HG03103 (cell line): ENCODE data around the gene ARSI.

Experiments
- ATAC-seq: cut with Tn5 transposase; IDR thresholded peaks from one replicate; pipeline ENCODE4 v1.9.1; 2021; ENCODE audit warnings: low read depth; ENCODE audit not compliant: unreplicated experiment

The ARSI gene

DNA sequence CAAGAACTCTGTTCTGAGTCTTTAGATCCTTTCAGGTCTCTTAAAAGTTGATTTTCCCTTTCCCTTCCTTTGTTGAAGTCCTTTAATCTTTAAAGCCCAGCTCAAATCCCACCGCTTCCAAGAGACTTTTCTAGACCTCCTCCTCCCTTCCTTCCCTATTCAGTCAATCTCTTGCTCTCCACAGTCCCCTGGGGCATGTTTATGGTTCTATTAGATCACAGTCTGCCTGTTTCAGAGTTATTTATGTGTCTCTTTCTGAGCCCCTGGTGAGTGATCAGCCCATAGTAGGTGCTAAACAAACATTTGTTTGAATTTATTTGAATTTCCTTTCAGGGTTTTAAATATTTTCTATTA, 7.2 kb upstream of the ARSI start:
- no peak for ATAC-seq

- no peak for ATAC-seq
Measured at GRCh38 chr5:150309101-150309885, 6.6 kb upstream of the ARSI start.

- no peak for ATAC-seq
Measured at GRCh38 chr5:150307617-150308426, 5.1 kb upstream of the ARSI start.

DNA sequence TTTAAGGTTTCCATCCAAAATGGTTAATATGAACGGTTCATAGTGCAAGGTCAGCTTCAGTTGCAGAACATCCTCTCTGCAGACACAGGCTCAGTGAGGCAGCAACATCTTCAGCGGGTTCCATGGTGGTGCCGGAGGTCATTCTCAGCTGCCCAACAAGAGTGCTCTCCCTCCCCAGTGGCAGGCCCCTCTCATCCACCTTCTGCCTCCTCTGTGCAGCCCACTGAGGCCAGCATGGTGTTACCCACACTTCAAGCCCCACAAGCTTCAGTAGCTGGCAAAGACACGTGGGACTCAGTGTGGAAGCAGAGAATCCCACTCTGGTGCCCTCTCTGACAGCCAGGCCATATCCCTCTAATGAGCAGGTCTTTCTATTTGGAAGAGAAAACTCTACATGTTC, 4.1 kb upstream of the ARSI start:
- no peak for ATAC-seq

GRCh38 chr5:150305557-150305956, 2.9 kb upstream of the ARSI start:
- ATAC-seq = no peak

GRCh38 chr5:150305095-150305494, 2.4 kb upstream of the ARSI start:
- no peak for ATAC-seq

DNA sequence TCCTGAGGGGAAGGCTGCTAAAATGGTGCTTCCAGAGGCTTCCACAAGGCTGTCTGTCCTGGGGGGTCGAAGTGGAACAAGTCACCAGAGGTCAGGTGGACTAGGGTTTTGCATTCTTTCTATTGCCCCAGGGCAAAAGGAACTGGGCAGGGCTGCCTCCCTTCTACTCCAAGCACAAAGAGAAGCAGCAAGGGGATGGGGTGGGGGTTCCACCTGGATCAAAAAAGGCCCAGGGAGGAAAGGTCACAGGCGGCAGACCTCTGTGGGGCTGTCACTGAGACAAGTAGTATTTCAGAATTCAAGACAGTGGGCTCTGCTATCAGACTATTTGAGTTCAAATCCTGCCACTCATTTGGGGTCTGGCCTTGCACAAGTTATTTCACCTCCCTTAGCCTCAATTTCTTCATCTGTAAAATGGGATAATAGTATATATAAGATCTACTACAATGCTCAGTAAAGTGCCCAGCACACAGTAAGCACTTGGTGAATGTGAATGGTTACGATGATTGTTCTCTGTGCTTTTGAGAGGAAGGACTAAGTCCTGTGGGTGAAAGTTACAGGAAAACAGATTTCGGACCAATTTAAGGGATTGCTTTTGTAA, 1.9 kb upstream of the ARSI start:
- no peak for ATAC-seq

DNA sequence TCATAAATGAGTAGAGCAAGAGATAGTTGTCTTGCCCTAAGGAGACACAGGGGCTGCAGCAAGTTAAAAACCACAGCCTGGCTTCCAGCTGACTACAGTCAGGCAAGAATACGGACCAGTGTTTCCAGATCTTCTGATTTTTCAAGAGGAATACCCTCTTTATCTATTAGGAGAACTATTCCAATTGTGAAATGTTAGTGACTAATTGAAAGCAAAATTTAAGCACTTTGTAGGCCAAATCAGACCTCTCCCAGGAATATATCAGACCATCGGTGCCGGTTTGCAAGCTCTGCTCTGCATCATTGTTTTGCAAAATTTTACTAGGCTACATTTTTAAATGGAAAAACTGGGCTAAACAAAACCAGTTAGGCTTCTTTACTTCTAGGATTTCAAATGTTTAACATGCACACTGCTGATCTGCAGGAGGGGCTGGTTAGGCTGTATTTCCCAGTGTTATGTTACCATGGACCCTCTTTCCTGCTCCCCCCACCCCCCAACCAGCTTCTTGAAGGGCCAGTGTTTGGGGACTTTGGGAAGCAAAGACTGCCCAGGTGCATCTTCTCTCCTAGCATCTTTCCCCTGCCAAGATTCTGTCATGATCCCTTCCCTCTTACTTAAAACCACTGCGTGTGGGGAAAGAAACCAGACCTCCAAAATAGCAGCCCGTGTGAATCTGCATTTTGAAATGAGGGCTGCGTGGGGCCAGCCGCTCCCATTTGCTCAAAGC, 1.1 kb upstream of the ARSI start:
- no peak for ATAC-seq

GRCh38 chr5:150303070-150303615, 438 bp upstream of the ARSI start:
- no peak for ATAC-seq

DNA sequence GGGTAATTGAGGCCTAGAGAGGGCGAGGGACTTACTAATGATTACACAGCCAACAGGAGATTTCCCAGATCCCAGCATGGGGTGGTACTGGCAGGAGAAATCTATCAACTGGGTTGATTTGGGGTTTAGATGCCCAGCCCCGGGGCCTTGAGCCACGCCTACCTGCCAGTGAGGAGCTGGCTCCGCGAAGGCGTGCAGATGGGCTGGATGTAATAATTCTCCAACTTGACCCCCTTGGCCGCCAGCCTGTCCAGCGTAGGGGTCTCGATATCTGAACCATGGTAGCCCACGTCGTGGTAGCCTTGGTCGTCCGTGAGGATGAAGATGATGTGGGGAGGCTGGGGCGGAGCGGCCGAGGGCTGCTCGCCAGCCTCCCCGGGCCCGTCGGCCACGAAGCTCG, 804 bp downstream of the ARSI start:
- no peak for ATAC-seq

- no peak for ATAC-seq
Measured at GRCh38 chr5:150301170-150301505, 1.6 kb downstream of the ARSI start.

GRCh38 chr5:150300496-150301169, 2.1 kb downstream of the ARSI start:
- no peak for ATAC-seq

DNA sequence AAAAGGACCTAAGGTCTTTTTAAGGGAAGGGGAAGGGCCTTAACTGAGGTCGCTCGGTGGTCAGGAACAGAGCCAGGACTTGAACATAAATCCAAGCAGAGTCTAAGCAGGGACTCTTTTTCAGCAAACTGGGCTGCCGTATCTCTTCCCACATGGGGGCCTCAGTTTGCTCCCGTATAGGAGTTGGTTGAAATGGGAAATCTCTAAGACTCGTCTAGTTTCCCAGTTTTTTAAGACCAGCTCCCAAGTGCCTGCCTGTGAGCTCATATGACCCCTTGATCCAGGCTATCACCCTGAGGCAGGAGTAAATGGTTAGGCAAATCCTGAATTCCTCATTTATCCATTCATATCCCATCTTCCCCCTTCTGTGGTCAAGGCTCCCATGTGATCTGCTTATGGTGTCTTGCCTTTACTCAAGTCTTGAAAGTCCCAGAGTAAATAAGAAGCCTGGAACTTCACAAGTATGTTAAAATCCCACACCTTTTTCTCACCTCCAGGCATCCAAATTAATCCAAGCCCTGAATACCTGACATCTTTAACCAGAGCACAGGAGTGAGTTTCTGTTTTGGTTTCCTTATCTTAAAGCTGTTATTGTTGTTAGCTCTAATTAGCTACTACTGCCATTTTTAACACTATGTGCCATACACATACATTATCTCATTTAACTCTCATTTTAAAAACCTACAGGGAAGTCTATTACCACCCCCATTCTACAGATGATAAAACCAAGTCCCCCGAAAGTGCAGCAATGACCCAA, 3.0 kb downstream of the ARSI start:
- no peak for ATAC-seq

DNA sequence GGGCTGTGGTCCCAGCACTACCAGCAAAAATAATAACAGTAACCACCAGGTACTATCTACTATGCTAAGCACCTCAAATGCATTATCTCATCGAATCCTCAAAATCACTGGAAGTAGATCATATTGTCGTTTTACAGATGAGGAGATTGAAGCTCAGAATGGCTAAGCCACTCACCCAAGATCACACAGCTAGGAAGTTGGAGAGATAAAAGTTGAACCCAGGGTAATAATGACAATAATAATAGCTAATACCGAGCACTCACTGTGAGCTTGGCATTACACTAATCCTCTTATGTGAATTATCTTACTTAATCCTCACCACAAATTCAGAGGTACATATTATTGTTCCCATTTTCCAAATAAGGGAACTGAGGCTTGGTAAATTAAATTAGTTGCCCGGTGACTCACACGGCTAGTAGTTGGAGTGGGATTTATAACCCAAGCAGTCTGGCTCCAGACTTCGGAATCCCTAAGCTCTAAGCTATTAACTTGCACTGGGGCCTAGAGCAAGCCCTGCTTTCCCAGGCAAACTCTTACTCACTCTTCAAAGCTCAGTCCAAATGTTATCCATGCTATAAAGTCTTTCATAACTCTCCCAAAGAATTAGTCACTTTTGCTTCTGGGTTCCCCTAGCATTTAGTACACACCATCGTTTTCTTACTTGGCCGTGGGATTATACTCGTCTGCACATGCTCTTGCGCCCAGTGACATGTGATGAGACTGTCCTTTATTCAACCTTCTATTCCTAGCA, 3.8 kb downstream of the ARSI start:
- ATAC-seq = no peak

- ATAC-seq = no peak
Measured at GRCh38 chr5:150297934-150298595, 4.6 kb downstream of the ARSI start.

DNA sequence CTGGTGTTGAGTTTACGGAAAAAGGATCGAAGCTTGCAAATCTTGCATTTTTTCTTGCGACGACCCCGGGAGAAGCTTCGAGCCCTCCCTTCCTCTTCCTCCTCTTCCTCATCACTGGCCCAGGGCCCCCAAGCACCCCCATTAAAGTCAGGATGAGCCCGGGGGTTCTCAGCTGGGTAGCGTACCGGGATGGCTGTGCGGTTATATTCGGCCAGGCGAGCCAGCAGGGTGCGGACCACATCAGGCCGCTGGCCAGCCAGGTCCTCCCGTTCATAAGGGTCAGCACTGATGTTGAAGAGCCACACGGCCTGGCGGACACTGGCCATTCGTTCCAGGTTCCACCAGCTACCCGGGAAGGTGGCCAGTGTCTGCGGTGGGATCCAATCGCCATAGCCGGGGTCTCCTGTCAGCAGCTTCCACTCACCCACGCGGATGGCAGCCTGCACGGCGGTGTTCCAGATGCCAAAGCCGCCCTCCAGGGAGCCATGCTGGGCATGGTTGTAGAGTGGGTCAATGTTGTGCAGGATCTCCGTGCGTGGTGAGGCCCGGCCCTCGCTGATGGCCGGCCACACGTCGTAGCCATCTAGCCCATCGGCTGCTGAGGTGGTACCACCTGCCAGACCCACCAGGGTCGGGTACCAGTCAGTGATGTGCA, 5.3 kb downstream of the ARSI start:
- ATAC-seq = no peak

DNA sequence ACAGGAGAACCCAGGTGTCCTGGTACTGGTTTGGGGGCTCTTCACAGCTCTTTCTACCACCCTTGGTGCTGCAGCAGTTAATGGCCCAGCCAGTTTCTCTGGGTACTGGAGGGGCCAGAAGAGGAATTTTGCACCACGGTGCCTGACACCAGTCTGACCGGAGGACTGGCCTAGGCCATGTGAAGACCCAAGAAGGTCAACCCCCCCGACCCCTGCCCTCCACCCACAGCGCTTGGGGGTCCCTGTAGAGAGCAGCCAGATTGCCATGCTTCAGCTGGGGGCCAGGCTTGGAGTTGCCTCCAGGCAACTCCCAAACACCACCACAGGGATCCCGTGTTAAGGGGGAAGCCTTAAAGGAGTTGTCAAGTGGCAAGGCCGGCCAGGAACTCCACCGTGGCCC, 6.2 kb downstream of the ARSI start:
- no peak for ATAC-seq
